IMR-90 (cell line): Measurements from ENCODE around the gene SEMA6A. TPM values are rescaled to one million over a fixed set of nuclear protein-coding genes. Genes with fewer than 3 reads are reported as not detected.

ENCODE experiments used
- ATAC-seq: fragments of 200-7000 bp; cut with Tn5 transposase; 2 replicates; pipeline ENCODE4 v1.9.1; 2020; ENCODE audit warnings: low read depth, mild to moderate bottlenecking, moderate library complexity
- BruUV-seq: library from RNA; stranded (reverse); fragments of 400-500 nt; replicated peaks from 2 replicates; lab custom pipeline; 2021; lab: Mats Ljungman, UMichigan
- CTCF ChIA-PET: fragments of 300-600 bp; formaldehyde crosslinking; extraction: SDS; loops from one replicate; lab custom pipeline; 2021; ENCODE audit warnings: antibody characterized with exemption; lab: Yijun Ruan, JAX
- POLR2A ChIA-PET: fragments of 300-600 bp; sonication (Branson Sonifier 250); formaldehyde crosslinking; loops from one replicate; lab custom pipeline; 2022; ENCODE audit warnings: antibody characterized with exemption; ENCODE audit not compliant: unreplicated experiment; lab: Charles Lee
- DNase-seq: peaks from one replicate; pipeline ENCODE4 v3.0.0; 2013
- H2AFZ ChIP-seq: replicated peaks from 2 replicates; pipeline ENCODE3; 2013; ENCODE audit warnings: low read length, mild to moderate bottlenecking; ENCODE audit not compliant: poor library complexity
- H2AK5ac ChIP-seq: 2 replicates; pipeline ENCODE4 v1.6.1; 2013; ENCODE audit warnings: low read depth, low read length, inconsistent platforms
- H2AK9ac ChIP-seq: replicated peaks from 2 replicates; pipeline ENCODE3; 2013; ENCODE audit warnings: mild to moderate bottlenecking, low read depth, low read length, moderate library complexity; ENCODE audit not compliant: poor library complexity
- H2BK120ac ChIP-seq: 2 replicates; pipeline ENCODE4 v1.6.1; 2013; ENCODE audit warnings: low read depth, low read length, inconsistent platforms
- H2BK15ac ChIP-seq: 3 replicates; pipeline ENCODE4 v1.6.1; 2013; ENCODE audit warnings: low read depth, low read length, inconsistent platforms
- H2BK20ac ChIP-seq: 2 replicates; pipeline ENCODE4 v1.6.1; 2013; ENCODE audit warnings: low read depth, mild to moderate bottlenecking, inconsistent platforms, low read length, moderate library complexity
- H2BK5ac ChIP-seq: 2 replicates; pipeline ENCODE4 v1.6.1; 2013; ENCODE audit warnings: mild to moderate bottlenecking, low read depth, low read length, inconsistent platforms; ENCODE audit not compliant: poor library complexity, severe bottlenecking
- H3K14ac ChIP-seq: replicated peaks from 2 replicates; pipeline ENCODE4 v1.6.1; 2013; ENCODE audit warnings: low read depth, low read length, inconsistent platforms
- H3K18ac ChIP-seq: 2 replicates; pipeline ENCODE4 v1.6.1; 2013; ENCODE audit warnings: low read depth, low read length, control low read depth
- H3K23ac ChIP-seq: 2 replicates; pipeline ENCODE4 v1.6.1; 2013; ENCODE audit warnings: low read depth, low read length, inconsistent platforms
- H3K27ac ChIP-seq: 2 replicates; pipeline ENCODE4 v1.5.1; 2013; ENCODE audit warnings: mild to moderate bottlenecking, control low read depth, low read length; ENCODE audit not compliant: insufficient read depth
- H3K27me3 ChIP-seq: 2 replicates; pipeline ENCODE4 v1.6.1; 2013; ENCODE audit warnings: low read length; ENCODE audit not compliant: control insufficient read depth, insufficient read depth
- H3K36me3 ChIP-seq: 2 replicates; pipeline ENCODE4 v1.6.1; 2013; ENCODE audit warnings: low read length, mixed read lengths; ENCODE audit not compliant: control insufficient read depth, insufficient read depth
- H3K4ac ChIP-seq: 2 replicates; pipeline ENCODE4 v1.6.1; 2013; ENCODE audit warnings: low read depth, low read length, inconsistent platforms
- H3K4me1 ChIP-seq: 2 replicates; pipeline ENCODE4 v1.6.1; 2013; ENCODE audit warnings: low read length, mixed read lengths; ENCODE audit not compliant: control insufficient read depth, insufficient read depth
- H3K4me2 ChIP-seq: 2 replicates; pipeline ENCODE4 v1.6.1; 2013; ENCODE audit warnings: low read depth, mild to moderate bottlenecking, control low read depth, low read length, moderate library complexity
- H3K4me3 ChIP-seq: 2 replicates; pipeline ENCODE4 v1.5.1; 2013; ENCODE audit warnings: low read depth, mild to moderate bottlenecking, control low read depth, low read length, moderate library complexity; ENCODE audit not compliant: insufficient read depth
- H3K56ac ChIP-seq: 2 replicates; pipeline ENCODE4 v1.6.1; 2013; ENCODE audit warnings: low read length, inconsistent platforms; ENCODE audit not compliant: insufficient read depth; ENCODE audit errors: extremely low read depth
- H3K79me1 ChIP-seq, 2 experiments: 2 replicates each; pipeline ENCODE4 v1.6.1; 2013; ENCODE audit warnings: low read length in 2 of 2, inconsistent platforms in 1 of 2, low read depth in 1 of 2
- H3K9ac ChIP-seq: 2 replicates; pipeline ENCODE4 v1.6.1; 2013; ENCODE audit warnings: low read depth, low read length, control low read depth
- H3K9me1 ChIP-seq: 2 replicates; pipeline ENCODE4 v1.6.1; 2013; ENCODE audit warnings: low read length, inconsistent platforms; ENCODE audit not compliant: insufficient read depth
- H3K9me3 ChIP-seq: 2 replicates; pipeline ENCODE4 v1.6.1; 2013; ENCODE audit warnings: low read length; ENCODE audit not compliant: control insufficient read depth, insufficient read depth
- H4K20me1 ChIP-seq: 2 replicates; pipeline ENCODE4 v1.6.1; 2013; ENCODE audit warnings: low read length, inconsistent platforms; ENCODE audit not compliant: insufficient read depth
- H4K5ac ChIP-seq: 2 replicates; pipeline ENCODE4 v1.6.1; 2013; ENCODE audit warnings: mild to moderate bottlenecking, low read depth, low read length, control low read depth
- H4K8ac ChIP-seq, 2 experiments: 2 replicates each; pipeline ENCODE4 v1.6.1; 2013; ENCODE audit warnings: low read depth in 2 of 2, low read length in 2 of 2, control low read depth in 1 of 2, inconsistent platforms in 1 of 2
- H4K91ac ChIP-seq: 2 replicates; pipeline ENCODE4 v1.6.1; 2013; ENCODE audit warnings: low read depth, low read length, inconsistent platforms; ENCODE audit not compliant: insufficient read depth
- BHLHE40 ChIP-seq: fragments of 150-350 bp; IDR thresholded peaks from 2 replicates; pipeline ENCODE4 v1.6.1; 2016; ENCODE audit warnings: mild to moderate bottlenecking, low read depth, low read length
- CEBPB ChIP-seq: IDR thresholded peaks from 2 replicates; pipeline ENCODE4 v1.6.1; 2012; ENCODE audit warnings: low read depth, low read length, improper control_type of control experiment
- CHD1 ChIP-seq: IDR thresholded peaks from 2 replicates; pipeline ENCODE4 v1.6.1; 2012; ENCODE audit warnings: low read depth, low read length, improper control_type of control experiment
- ELK1 ChIP-seq: fragments of 150-350 bp; IDR thresholded peaks from 2 replicates; pipeline ENCODE4 v1.6.1; 2016; ENCODE audit warnings: low read depth, mild to moderate bottlenecking, low read length, moderate library complexity, borderline replicate concordance
- FOS ChIP-seq: fragments of 150-350 bp; IDR thresholded peaks from 2 replicates; pipeline ENCODE4 v1.6.1; 2016; ENCODE audit warnings: low read depth, low read length
- MAFK ChIP-seq: IDR thresholded peaks from 2 replicates; pipeline ENCODE4 v1.6.1; 2012; ENCODE audit warnings: low read depth, low read length, improper control_type of control experiment
- MAZ ChIP-seq: IDR thresholded peaks from 2 replicates; pipeline ENCODE4 v1.6.1; 2012; ENCODE audit warnings: low read depth, mild to moderate bottlenecking, low read length, improper control_type of control experiment, moderate library complexity, borderline replicate concordance
- MXI1 ChIP-seq: IDR thresholded peaks from 2 replicates; pipeline ENCODE4 v1.6.1; 2012; ENCODE audit warnings: low read depth, mild to moderate bottlenecking, low read length, moderate library complexity, borderline replicate concordance
- NFE2L2 ChIP-seq: fragments of 150-350 bp; IDR thresholded peaks from 2 replicates; pipeline ENCODE4 v1.6.1; 2016; ENCODE audit warnings: low read depth, mild to moderate bottlenecking, low read length
- POLR2A ChIP-seq: IDR thresholded peaks from 2 replicates; pipeline ENCODE4 v1.6.1; 2012; ENCODE audit warnings: mild to moderate bottlenecking, low read depth, low read length
- RAD21 ChIP-seq: IDR thresholded peaks from 2 replicates; pipeline ENCODE4 v1.6.1; 2012; ENCODE audit warnings: low read length, improper control_type of control experiment
- RCOR1 ChIP-seq: IDR thresholded peaks from 2 replicates; pipeline ENCODE4 v1.6.1; 2012; ENCODE audit warnings: mild to moderate bottlenecking, low read length, improper control_type of control experiment; ENCODE audit not compliant: insufficient replicate concordance
- SMC3 ChIP-seq: fragments of 150-350 bp; IDR thresholded peaks from 2 replicates; pipeline ENCODE4 v1.6.1; 2016; ENCODE audit warnings: low read depth, mild to moderate bottlenecking, antibody characterized with exemption, low read length, moderate library complexity
- USF2 ChIP-seq: fragments of 150-350 bp; IDR thresholded peaks from 2 replicates; pipeline ENCODE4 v1.6.1; 2017; ENCODE audit warnings: mild to moderate bottlenecking, antibody characterized with exemption, low read length, low read depth
- WGBS, 2 experiments: methylation state at CpG; one replicate each; pipeline versions ENCODE4 v1.1.5 to v1.1.7; 2013; ENCODE audit warnings: missing lambda C conversion rate in 2 of 2; ENCODE audit not compliant: insufficient read length in 1 of 2; ENCODE audit errors: extremely low coverage in 2 of 2; 5-methylcytosine and 5-hydroxymethylcytosine counted together
- dilution Hi-C: fragments of 300-500 bp; cut with HindIII; formaldehyde crosslinking; loops from one replicate; pipeline ENCODE4 v1.14.3; 2018; ENCODE audit warnings: low sequenced_read_pairs; ENCODE audit not compliant: unreplicated experiment
- in situ Hi-C: fragments of 300-500 bp; cut with MboI; formaldehyde crosslinking; loops from 3 replicates; pipeline ENCODE4 v1.14.3; 2019; ENCODE audit warnings: low sequenced_read_pairs, inconsistent platforms, mixed read lengths
- intact Hi-C: fragments of 100-400 bp; cut with micrococcal nuclease; formaldehyde crosslinking; loops from 2 replicates; pipeline ENCODE4 v1.10.0; 2022
- polyA plus RNA-seq, 3 experiments: library from polyadenylated mRNA; depleted of rRNA; stranded (reverse); fragments of >200 nt; gene quantifications; 2 replicates each; pipeline ENCODE4 v1.2.3, GENCODE V29; 2012; ENCODE audit warnings: low replicate concordance in 1 of 3
- total RNA-seq: library from RNA; depleted of rRNA; stranded (reverse); fragments of >200 nt; gene quantifications from 2 replicates; pipeline ENCODE4 v1.2.3, GENCODE V29; 2012
- TF ChIP-seq, protein P1 (sequence below): conservative IDR thresholded peaks from 2 replicates; pipeline ENCODE4 v1.5.1; 2012; ENCODE audit warnings: mild to moderate bottlenecking, low read depth, low read length, improper control_type of control experiment

SEMA6A gene
- total and polyA plus RNA-seq, 2 of the 4 experiments (the other 2 are of a cell fraction), result 0.27 to 0.36 TPM

- no peak overlapping the region for H4K91ac ChIP-seq
- no peak overlapping the region for H2BK5ac ChIP-seq
- no peak overlapping the region for H3K23ac ChIP-seq
- DNase-seq (no peak), ATAC-seq (no peak)
- H2AK5ac ChIP-seq, result no peak overlapping the region
- no peak overlapping the region for H3K18ac ChIP-seq
- H2AK9ac ChIP-seq, result no peak overlapping the region
- TF ChIP-seq ELK1 (no peak), MAFK (no peak), FOS (no peak), RAD21 (no peak), CEBPB (no peak), RCOR1 (no peak), NFE2L2 (no peak), MAZ (no peak), BHLHE40 (no peak), MXI1 (no peak), USF2 (no peak), CHD1 (no peak), SMC3 (no peak), POLR2A (no peak)
- TF ChIP-seq, protein P1, sequence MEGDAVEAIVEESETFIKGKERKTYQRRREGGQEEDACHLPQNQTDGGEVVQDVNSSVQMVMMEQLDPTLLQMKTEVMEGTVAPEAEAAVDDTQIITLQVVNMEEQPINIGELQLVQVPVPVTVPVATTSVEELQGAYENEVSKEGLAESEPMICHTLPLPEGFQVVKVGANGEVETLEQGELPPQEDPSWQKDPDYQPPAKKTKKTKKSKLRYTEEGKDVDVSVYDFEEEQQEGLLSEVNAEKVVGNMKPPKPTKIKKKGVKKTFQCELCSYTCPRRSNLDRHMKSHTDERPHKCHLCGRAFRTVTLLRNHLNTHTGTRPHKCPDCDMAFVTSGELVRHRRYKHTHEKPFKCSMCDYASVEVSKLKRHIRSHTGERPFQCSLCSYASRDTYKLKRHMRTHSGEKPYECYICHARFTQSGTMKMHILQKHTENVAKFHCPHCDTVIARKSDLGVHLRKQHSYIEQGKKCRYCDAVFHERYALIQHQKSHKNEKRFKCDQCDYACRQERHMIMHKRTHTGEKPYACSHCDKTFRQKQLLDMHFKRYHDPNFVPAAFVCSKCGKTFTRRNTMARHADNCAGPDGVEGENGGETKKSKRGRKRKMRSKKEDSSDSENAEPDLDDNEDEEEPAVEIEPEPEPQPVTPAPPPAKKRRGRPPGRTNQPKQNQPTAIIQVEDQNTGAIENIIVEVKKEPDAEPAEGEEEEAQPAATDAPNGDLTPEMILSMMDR, result no peak
- no peaks in the 10 kb centered on the region for H3K9me1 ChIP-seq
- no peak overlapping the region for H3K27ac ChIP-seq
- no peak overlapping the region for H4K8ac ChIP-seq
- H2BK15ac ChIP-seq, result no peak overlapping the region
- no peak overlapping the region for H3K4me2 ChIP-seq
- intact Hi-C loops, result no loop called here
- H3K9me3 ChIP-seq, result no peaks in the 10 kb centered on the region
- H2AFZ ChIP-seq, result no peak overlapping the region
- dilution Hi-C loops, result no loop called here
- ChIA-PET POLR2A (no interaction called here), CTCF (interaction anchor here (0.7 kb wide), 1 partner anchor 58 kb away, joined by 3 read pairs; no protein-coding TSS in a partner anchor)
- H3K27me3 ChIP-seq, result no peaks in the 10 kb centered on the region
- H2BK120ac ChIP-seq, result no peak overlapping the region
- in situ Hi-C loops, result no loop called here
- H3K56ac ChIP-seq, result no peak overlapping the region
- no peaks in the 10 kb centered on the region for H4K20me1 ChIP-seq
- no peak overlapping the region for H4K5ac ChIP-seq
- H3K4me1 ChIP-seq, result no peaks in the 10 kb centered on the region
- no peak overlapping the region for H2BK20ac ChIP-seq
- WGBS, 2 experiments, result no CpG with 5 or more reads among the region's 3 CpGs
- no TSS peak for BruUV-seq
- H3K79me1 ChIP-seq, result no peaks in the 10 kb centered on the region
- H3K36me3 ChIP-seq, result no peaks in the 10 kb centered on the region
- H3K4ac ChIP-seq, result no peak overlapping the region
- no peak overlapping the region for H3K4me3 ChIP-seq
- H3K14ac ChIP-seq, result no peak overlapping the region
- H3K9ac ChIP-seq, result no peak overlapping the region
Measured at GRCh38 chr5:116404792-116405191, 169.8 kb downstream of the SEMA6A start.
